H9 (cell line): Measurements from ENCODE around the gene LINGO3. TPM values are rescaled to one million over a fixed set of nuclear protein-coding genes. Genes with fewer than 3 reads are reported as not detected.

Experiments used
- DNase-seq: peaks from one replicate; pipeline ENCODE4 v3.0.0-alpha.2; 2017
- H2AFZ ChIP-seq: one replicate; pipeline ENCODE4 v1.6.1; 2013; ENCODE audit warnings: mild to moderate bottlenecking, low read length, control low read depth, moderate library complexity
- H2AK5ac ChIP-seq: 2 replicates; pipeline ENCODE4 v1.6.1; 2013; ENCODE audit warnings: low read length, control low read depth, mixed read lengths; ENCODE audit not compliant: insufficient read length
- H2BK120ac ChIP-seq: one replicate; pipeline ENCODE4 v1.6.1; 2013; ENCODE audit warnings: low read depth, mild to moderate bottlenecking, low read length, control low read depth, inconsistent platforms; ENCODE audit not compliant: poor library complexity, severe bottlenecking
- H2BK12ac ChIP-seq: 2 replicates; pipeline ENCODE4 v1.6.1; 2013; ENCODE audit warnings: low read length, control low read depth, mixed read lengths, low read depth; ENCODE audit not compliant: insufficient read length
- H2BK15ac ChIP-seq: 2 replicates; pipeline ENCODE4 v1.6.1; 2013; ENCODE audit warnings: low read depth, low read length, control low read depth
- H2BK20ac ChIP-seq: one replicate; pipeline ENCODE4 v1.6.1; 2013; ENCODE audit warnings: low read depth, mild to moderate bottlenecking, low read length, control low read depth, inconsistent platforms; ENCODE audit not compliant: poor library complexity, severe bottlenecking
- H2BK5ac ChIP-seq: 2 replicates; pipeline ENCODE4 v1.6.1; 2013; ENCODE audit warnings: low read length, control low read depth, mixed read lengths; ENCODE audit not compliant: insufficient read length
- H3K14ac ChIP-seq: 2 replicates; pipeline ENCODE4 v1.6.1; 2013; ENCODE audit warnings: low read length, control low read depth; ENCODE audit not compliant: insufficient read depth
- H3K18ac ChIP-seq: 2 replicates; pipeline ENCODE4 v1.6.1; 2013; ENCODE audit warnings: low read depth, mild to moderate bottlenecking, mixed read lengths, low read length, control low read depth; ENCODE audit not compliant: insufficient read length
- H3K23ac ChIP-seq: 2 replicates; pipeline ENCODE4 v1.6.1; 2013; ENCODE audit warnings: low read length, control low read depth, mixed read lengths, low read depth; ENCODE audit not compliant: insufficient read length
- H3K23me2 ChIP-seq: 2 replicates; pipeline ENCODE4 v1.6.1; 2013; ENCODE audit warnings: low read depth, mild to moderate bottlenecking, mixed read lengths, low read length, control low read depth; ENCODE audit not compliant: insufficient read length, poor library complexity, severe bottlenecking
- H3K27ac ChIP-seq: 2 replicates; pipeline ENCODE4 v1.5.1; 2013; ENCODE audit warnings: low read length, control low read depth, mixed read lengths, low read depth; ENCODE audit not compliant: insufficient read length
- H3K27me3 ChIP-seq: 2 replicates; pipeline ENCODE4 v1.6.1; 2013; ENCODE audit warnings: low read length, control low read depth, inconsistent platforms; ENCODE audit not compliant: insufficient read depth
- H3K4ac ChIP-seq: 2 replicates; pipeline ENCODE4 v1.6.1; 2013; ENCODE audit warnings: low read depth, mild to moderate bottlenecking, control low read depth, inconsistent platforms, low read length, moderate library complexity
- H3K4me1 ChIP-seq: 2 replicates; pipeline ENCODE4 v1.6.1; 2013; ENCODE audit warnings: low read length, control low read depth, inconsistent platforms; ENCODE audit not compliant: insufficient read depth
- H3K4me2 ChIP-seq: 2 replicates; pipeline ENCODE4 v1.6.1; 2013; ENCODE audit warnings: low read length, control low read depth, mixed read lengths; ENCODE audit not compliant: insufficient read length, insufficient read depth
- H3K56ac ChIP-seq: 2 replicates; pipeline ENCODE4 v1.6.1; 2013; ENCODE audit warnings: low read depth, mild to moderate bottlenecking, mixed read lengths, low read length, control low read depth; ENCODE audit not compliant: insufficient read length
- H3K79me1 ChIP-seq: 2 replicates; pipeline ENCODE4 v1.6.1; 2013; ENCODE audit warnings: low read depth, mild to moderate bottlenecking, moderate library complexity, low read length, control low read depth, inconsistent platforms; ENCODE audit not compliant: insufficient read depth, poor library complexity, severe bottlenecking
- H3K79me2 ChIP-seq: 2 replicates; pipeline ENCODE4 v1.6.1; 2013; ENCODE audit warnings: low read length, control low read depth, inconsistent platforms; ENCODE audit not compliant: insufficient read depth
- H3K9ac ChIP-seq: 2 replicates; pipeline ENCODE4 v1.6.1; 2013; ENCODE audit warnings: low read length, control low read depth, mixed read lengths; ENCODE audit not compliant: insufficient read length; ENCODE audit errors: extremely low read depth
- H3K9me3 ChIP-seq: one replicate; pipeline ENCODE4 v1.6.1; 2013; ENCODE audit warnings: low read depth, low read length, inconsistent platforms; ENCODE audit not compliant: control insufficient read depth
- H3T11ph ChIP-seq: one replicate; pipeline ENCODE4 v1.6.1; 2013; ENCODE audit warnings: mild to moderate bottlenecking, low read length, control low read depth, inconsistent platforms
- H4K20me1 ChIP-seq: one replicate; pipeline ENCODE4 v1.6.1; 2013; ENCODE audit not compliant: control insufficient read depth, insufficient read length, insufficient read depth
- H4K5ac ChIP-seq: 2 replicates; pipeline ENCODE4 v1.6.1; 2013; ENCODE audit warnings: low read depth, mild to moderate bottlenecking, mixed read lengths, low read length, control low read depth; ENCODE audit not compliant: insufficient read length
- H4K8ac ChIP-seq: replicated peaks from 2 replicates; pipeline ENCODE4 v1.6.1; 2013; ENCODE audit warnings: low read length, control low read depth, mixed read lengths, low read depth; ENCODE audit not compliant: insufficient read length
- H4K91ac ChIP-seq: 2 replicates; pipeline ENCODE4 v1.6.1; 2013; ENCODE audit warnings: low read depth, mild to moderate bottlenecking, moderate library complexity, mixed read lengths, low read length, control low read depth; ENCODE audit not compliant: insufficient read length
- H3K27ac Mint-ChIP-seq, 3 experiments: 2 replicates in 2 of 3; 3 replicates in 1 of 3; pipeline ENCODE4 v1.8.0; 2020 to 2021; ENCODE audit warnings: mixed read lengths in 3 of 3, mild to moderate bottlenecking in 1 of 3, moderate library complexity in 1 of 3
- H3K27me3 Mint-ChIP-seq: 2 replicates; pipeline ENCODE4 v1.8.0; 2021; ENCODE audit warnings: low read depth, mild to moderate bottlenecking, moderate library complexity, mixed read lengths
- H3K36me3 Mint-ChIP-seq, 3 experiments: 2 replicates in 2 of 3; 3 replicates in 1 of 3; pipeline ENCODE4 v1.8.0; 2020 to 2021; ENCODE audit warnings: low read depth in 3 of 3, mixed read lengths in 3 of 3; ENCODE audit not compliant: insufficient read depth in 1 of 3
- H3K4me1 Mint-ChIP-seq, 2 experiments: 2 replicates each; pipeline ENCODE4 v1.8.0; 2020; ENCODE audit warnings: mixed read lengths in 2 of 2
- H3K4me3 Mint-ChIP-seq, 2 experiments: 2 replicates in 1 of 2; 3 replicates in 1 of 2; pipeline ENCODE4 v1.8.0; 2020 to 2021; ENCODE audit warnings: mild to moderate bottlenecking in 2 of 2, mixed read lengths in 2 of 2, moderate library complexity in 1 of 2
- H3K9me3 Mint-ChIP-seq, 2 experiments: 2 replicates in 1 of 2; 3 replicates in 1 of 2; pipeline ENCODE4 v1.8.0; 2020; ENCODE audit warnings: mild to moderate bottlenecking in 2 of 2, mixed read lengths in 2 of 2, moderate library complexity in 1 of 2
- CTCF ChIP-seq: fragments of 200-600 bp; sonication (generic); conservative IDR thresholded peaks from 3 replicates; pipeline ENCODE4 v1.8.0; 2021; ENCODE audit warnings: antibody characterized with exemption, mild to moderate bottlenecking
- WGBS: extraction: QIAGEN DNeasy Blood & Tissue Kit; methylation state at CpG from one replicate; pipeline ENCODE4 v1.1.7; 2013; ENCODE audit warnings: missing lambda C conversion rate, low lambda C conversion rate, mixed read lengths; ENCODE audit not compliant: insufficient read length; ENCODE audit errors: extremely low coverage; 5-methylcytosine and 5-hydroxymethylcytosine counted together
- total RNA-seq: library from RNA; stranded (reverse); gene quantifications from 2 replicates; pipeline ENCODE4 v1.2.1, GENCODE V29; 2021

The LINGO3 gene
- total RNA-seq, 1 experiment from 2014 or later = 0.28 TPM

GRCh38 chr19:2345076-2345475 lies 37.1 kb upstream of the LINGO3 start:
- no peak overlapping the region for H4K91ac ChIP-seq
- H3K27me3 ChIP-seq = no peaks in the 10 kb centered on the region
- H3K23me2 ChIP-seq = no peaks in the 10 kb centered on the region
- no peaks in the 10 kb centered on the region for H3K79me2 ChIP-seq
- no peak overlapping the region for H3K14ac ChIP-seq
- H2AFZ ChIP-seq = no peak overlapping the region
- H3K27ac ChIP-seq = no peak overlapping the region
- peaks cover 0 to 14% (median 11%) of the 10 kb centered on the region in 3 experiments; a peak in 4 of 7 replicates for H3K36me3 Mint-ChIP-seq
- no peak overlapping the region for H3K27ac Mint-ChIP-seq
- H4K8ac ChIP-seq = no peak overlapping the region
- DNase-seq = no peak
- no peak overlapping the region for H2BK15ac ChIP-seq
- no peak overlapping the region for H3K23ac ChIP-seq
- no peak overlapping the region for H2BK5ac ChIP-seq
- no peak overlapping the region for H2AK5ac ChIP-seq
- no peak overlapping the region for H4K5ac ChIP-seq
- H3K18ac ChIP-seq = no peak overlapping the region
- H2BK12ac ChIP-seq = no peak overlapping the region
- no peaks in the 10 kb centered on the region for H3K27me3 Mint-ChIP-seq
- WGBS = no CpG with 5 or more reads among the region's 17 CpGs
- H2BK20ac ChIP-seq = no peak overlapping the region
- TF ChIP-seq CTCF = no peak
- H3K4me1 ChIP-seq = no peaks in the 10 kb centered on the region
- no peak overlapping the region for H2BK120ac ChIP-seq
- peaks cover 3 to 5% of the 10 kb centered on the region in 2 experiments for H3K4me1 Mint-ChIP-seq
- no peak overlapping the region for H3K4me3 Mint-ChIP-seq
- no peak overlapping the region for H3K4ac ChIP-seq
- H4K20me1 ChIP-seq = no peaks in the 10 kb centered on the region
- no peaks in the 10 kb centered on the region for H3K79me1 ChIP-seq
- no peak overlapping the region for H3K4me2 ChIP-seq
- H3K56ac ChIP-seq = no peak overlapping the region
- H3K9ac ChIP-seq = no peak overlapping the region
- no peak overlapping the region for H3T11ph ChIP-seq
- H3K9me3 Mint-ChIP-seq = no peaks in the 10 kb centered on the region
- no peaks in the 10 kb centered on the region for H3K9me3 ChIP-seq
